Fibroblast of lung (primary cell): ENCODE measurements around the gene DUSP28.

Experiments
- CTCF ChIP-seq, 2 donors: IDR thresholded peaks in 1 of 2; conservative IDR thresholded peaks in 1 of 2; 1 replicate in 1 of 2; 2 replicates in 1 of 2; pipeline ENCODE4 v1.5.1; 2011 to 2012; ENCODE audit warnings: low read length in 2 of 2, control low read depth in 1 of 2, inconsistent platforms in 1 of 2, low read depth in 1 of 2, mild to moderate bottlenecking in 1 of 2
- EZH2 ChIP-seq: IDR thresholded peaks from 2 replicates; pipeline ENCODE4 v1.5.1; 2012; ENCODE audit warnings: low read length, control low read depth, mild to moderate bottlenecking; ENCODE audit errors: missing control alignments

GRCh38 chr2:240596080-240596460, 35.9 kb downstream of the DUSP28 start:
- TF ChIP-seq EZH2 (no peak), CTCF (conservative IDR thresholded peaks at IDR 0.05 in 1 of 2, IDR thresholded peaks at IDR 0.05 in 1 of 2; ENCODE audit: low read depth in 1 of 2, low read length in 2 of 2) (no peak)
